H1 (cell line): ENCODE data around the gene C1QTNF4. TPM values are rescaled to one million over a fixed set of nuclear protein-coding genes. Genes with fewer than 3 reads are reported as not detected.

ENCODE experiments used
- ASH2L ChIP-seq: fragments of 200-600, 300-600 bp; sonication (generic); IDR thresholded peaks from one replicate; pipeline ENCODE4 v1.7.1; 2017; ENCODE audit warnings: low read length
- E2F6 ChIP-seq: IDR thresholded peaks from 2 replicates; pipeline ENCODE4 v1.6.1; 2012; ENCODE audit warnings: inconsistent platforms
- EP300 ChIP-seq, 2 experiments: IDR thresholded peaks; 1 replicate in 1 of 2; 2 replicates in 1 of 2; pipeline ENCODE4 v1.6.1; 2011 to 2012; ENCODE audit warnings: low read depth in 2 of 2, low read length in 2 of 2, mild to moderate bottlenecking in 2 of 2, borderline replicate concordance in 1 of 2, inconsistent platforms in 1 of 2, moderate library complexity in 1 of 2
- GABPA ChIP-seq: IDR thresholded peaks from 2 replicates; pipeline ENCODE4 v1.6.1; 2011; ENCODE audit warnings: mild to moderate bottlenecking, low read length, moderate library complexity, borderline replicate concordance; ENCODE audit not compliant: insufficient read depth
- MAX ChIP-seq: IDR thresholded peaks from 2 replicates; pipeline ENCODE4 v1.6.1; 2012; ENCODE audit warnings: inconsistent platforms
- POLR2A ChIP-seq, 2 experiments: IDR thresholded peaks; 1 replicate in 1 of 2; 2 replicates in 1 of 2; pipeline ENCODE4 v1.6.1; 2011; ENCODE audit warnings: low read depth in 2 of 2, low read length in 2 of 2, mild to moderate bottlenecking in 2 of 2; ENCODE audit errors: control extremely low read depth in 1 of 2
- TAF1 ChIP-seq: IDR thresholded peaks from 2 replicates; pipeline ENCODE4 v1.6.1; 2011; ENCODE audit warnings: mild to moderate bottlenecking, low read depth, low read length
- TBP ChIP-seq: IDR thresholded peaks from 2 replicates; pipeline ENCODE4 v1.6.1; 2011; ENCODE audit warnings: low read depth, low read length, improper control_type of control experiment
- YY1 ChIP-seq: IDR thresholded peaks from 2 replicates; pipeline ENCODE4 v1.6.1; 2011; ENCODE audit warnings: low read depth, mild to moderate bottlenecking, low read length
- polyA plus RNA-seq, 7 experiments: library from polyadenylated mRNA; depleted of rRNA in 3 of 7; stranded (reverse) in 5 of 7; unstranded in 2 of 7; fragments of >200 nt in 5 of 7; fragments of 200-250 nt in 2 of 7; gene quantifications; 1 replicate in 5 of 7; 2 replicates in 1 of 7; 4 replicates in 1 of 7; pipeline versions ENCODE4 v1.2.1 to v1.2.3, GENCODE V29; 2011 to 2013; ENCODE audit warnings: missing spikeins in 2 of 7, mixed read lengths in 2 of 7
- total RNA-seq: library from RNA; stranded (reverse); fragmentation: NEBNext Ultra II Directional; extraction: Animal tissue kit (Norgen Biotek cat#: 25700); gene quantifications from 2 replicates; pipeline ENCODE4 v1.2.1, GENCODE V29; 2021

Gene C1QTNF4
- total and polyA plus RNA-seq, 2 of the 8 experiments (the other 6 are each of a cell fraction or from before 2014, with no cell fraction given): 3.9 to 6.0 TPM

GRCh38 chr11:47565340-47566148 lies 28.7 kb downstream of the C1QTNF4 start, which contains the start of gene PTPMT1 (continued):
- TF ChIP-seq MAX (peak; percentile 98), YY1 (peak; percentile 82; the same call in 1 of the 2 replicates), EP300 (IDR thresholded peaks at IDR 0.05; ENCODE audit: borderline replicate concordance in 1 of 2, low read depth in 2 of 2, low read length in 2 of 2) (peak in 1 of 2 experiments; percentile 9; a peak in 1 of 3 replicates), TAF1 (peak; percentile 83), TBP (peak; percentile 61; the same call in 1 of the 2 replicates), GABPA (0 out of 2 replicates have a peak, but pooled peaks have one; percentile 7), E2F6 (peak; percentile 99), POLR2A (IDR thresholded peaks at IDR 0.05; ENCODE audit: control extremely low read depth in 1 of 2, low read depth in 2 of 2, low read length in 2 of 2) (peak; percentile 48 to 82), ASH2L (peak; percentile 70)
